IMR-90 (cell line): Measurements from ENCODE around the gene ZDHHC18. TPM values are rescaled to one million over a fixed set of nuclear protein-coding genes. Genes with fewer than 3 reads are reported as not detected.

ENCODE experiments used
- ATAC-seq: fragments of 200-7000 bp; cut with Tn5 transposase; 2 replicates; pipeline ENCODE4 v1.9.1; 2020; ENCODE audit warnings: low read depth, mild to moderate bottlenecking, moderate library complexity
- BruUV-seq: library from RNA; stranded (reverse); fragments of 400-500 nt; replicated peaks from 2 replicates; lab custom pipeline; 2021; lab: Mats Ljungman, UMichigan
- CTCF ChIA-PET: fragments of 300-600 bp; formaldehyde crosslinking; extraction: SDS; loops from one replicate; lab custom pipeline; 2021; ENCODE audit warnings: antibody characterized with exemption; lab: Yijun Ruan, JAX
- POLR2A ChIA-PET: fragments of 300-600 bp; sonication (Branson Sonifier 250); formaldehyde crosslinking; loops from one replicate; lab custom pipeline; 2022; ENCODE audit warnings: antibody characterized with exemption; ENCODE audit not compliant: unreplicated experiment; lab: Charles Lee
- DNase-seq: peaks from one replicate; pipeline ENCODE4 v3.0.0; 2013
- H2AFZ ChIP-seq: replicated peaks from 2 replicates; pipeline ENCODE3; 2013; ENCODE audit warnings: low read length, mild to moderate bottlenecking; ENCODE audit not compliant: poor library complexity
- H2AK5ac ChIP-seq: 2 replicates; pipeline ENCODE4 v1.6.1; 2013; ENCODE audit warnings: low read depth, low read length, inconsistent platforms
- H2AK9ac ChIP-seq: replicated peaks from 2 replicates; pipeline ENCODE3; 2013; ENCODE audit warnings: mild to moderate bottlenecking, low read depth, low read length, moderate library complexity; ENCODE audit not compliant: poor library complexity
- H2BK120ac ChIP-seq: 2 replicates; pipeline ENCODE4 v1.6.1; 2013; ENCODE audit warnings: low read depth, low read length, inconsistent platforms
- H2BK15ac ChIP-seq: 3 replicates; pipeline ENCODE4 v1.6.1; 2013; ENCODE audit warnings: low read depth, low read length, inconsistent platforms
- H2BK20ac ChIP-seq: 2 replicates; pipeline ENCODE4 v1.6.1; 2013; ENCODE audit warnings: low read depth, mild to moderate bottlenecking, inconsistent platforms, low read length, moderate library complexity
- H2BK5ac ChIP-seq: 2 replicates; pipeline ENCODE4 v1.6.1; 2013; ENCODE audit warnings: mild to moderate bottlenecking, low read depth, low read length, inconsistent platforms; ENCODE audit not compliant: poor library complexity, severe bottlenecking
- H3K14ac ChIP-seq: replicated peaks from 2 replicates; pipeline ENCODE4 v1.6.1; 2013; ENCODE audit warnings: low read depth, low read length, inconsistent platforms
- H3K18ac ChIP-seq: 2 replicates; pipeline ENCODE4 v1.6.1; 2013; ENCODE audit warnings: low read depth, low read length, control low read depth
- H3K23ac ChIP-seq: 2 replicates; pipeline ENCODE4 v1.6.1; 2013; ENCODE audit warnings: low read depth, low read length, inconsistent platforms
- H3K27ac ChIP-seq: 2 replicates; pipeline ENCODE4 v1.5.1; 2013; ENCODE audit warnings: mild to moderate bottlenecking, control low read depth, low read length; ENCODE audit not compliant: insufficient read depth
- H3K27me3 ChIP-seq: 2 replicates; pipeline ENCODE4 v1.6.1; 2013; ENCODE audit warnings: low read length; ENCODE audit not compliant: control insufficient read depth, insufficient read depth
- H3K36me3 ChIP-seq: 2 replicates; pipeline ENCODE4 v1.6.1; 2013; ENCODE audit warnings: low read length, mixed read lengths; ENCODE audit not compliant: control insufficient read depth, insufficient read depth
- H3K4ac ChIP-seq: 2 replicates; pipeline ENCODE4 v1.6.1; 2013; ENCODE audit warnings: low read depth, low read length, inconsistent platforms
- H3K4me1 ChIP-seq: 2 replicates; pipeline ENCODE4 v1.6.1; 2013; ENCODE audit warnings: low read length, mixed read lengths; ENCODE audit not compliant: control insufficient read depth, insufficient read depth
- H3K4me2 ChIP-seq: 2 replicates; pipeline ENCODE4 v1.6.1; 2013; ENCODE audit warnings: low read depth, mild to moderate bottlenecking, control low read depth, low read length, moderate library complexity
- H3K4me3 ChIP-seq: 2 replicates; pipeline ENCODE4 v1.5.1; 2013; ENCODE audit warnings: low read depth, mild to moderate bottlenecking, control low read depth, low read length, moderate library complexity; ENCODE audit not compliant: insufficient read depth
- H3K56ac ChIP-seq: 2 replicates; pipeline ENCODE4 v1.6.1; 2013; ENCODE audit warnings: low read length, inconsistent platforms; ENCODE audit not compliant: insufficient read depth; ENCODE audit errors: extremely low read depth
- H3K79me1 ChIP-seq, 2 experiments: 2 replicates each; pipeline ENCODE4 v1.6.1; 2013; ENCODE audit warnings: low read length in 2 of 2, inconsistent platforms in 1 of 2, low read depth in 1 of 2
- H3K9ac ChIP-seq: 2 replicates; pipeline ENCODE4 v1.6.1; 2013; ENCODE audit warnings: low read depth, low read length, control low read depth
- H3K9me1 ChIP-seq: 2 replicates; pipeline ENCODE4 v1.6.1; 2013; ENCODE audit warnings: low read length, inconsistent platforms; ENCODE audit not compliant: insufficient read depth
- H3K9me3 ChIP-seq: 2 replicates; pipeline ENCODE4 v1.6.1; 2013; ENCODE audit warnings: low read length; ENCODE audit not compliant: control insufficient read depth, insufficient read depth
- H4K20me1 ChIP-seq: 2 replicates; pipeline ENCODE4 v1.6.1; 2013; ENCODE audit warnings: low read length, inconsistent platforms; ENCODE audit not compliant: insufficient read depth
- H4K5ac ChIP-seq: 2 replicates; pipeline ENCODE4 v1.6.1; 2013; ENCODE audit warnings: mild to moderate bottlenecking, low read depth, low read length, control low read depth
- H4K8ac ChIP-seq, 2 experiments: 2 replicates each; pipeline ENCODE4 v1.6.1; 2013; ENCODE audit warnings: low read depth in 2 of 2, low read length in 2 of 2, control low read depth in 1 of 2, inconsistent platforms in 1 of 2
- H4K91ac ChIP-seq: 2 replicates; pipeline ENCODE4 v1.6.1; 2013; ENCODE audit warnings: low read depth, low read length, inconsistent platforms; ENCODE audit not compliant: insufficient read depth
- BHLHE40 ChIP-seq: fragments of 150-350 bp; IDR thresholded peaks from 2 replicates; pipeline ENCODE4 v1.6.1; 2016; ENCODE audit warnings: mild to moderate bottlenecking, low read depth, low read length
- CEBPB ChIP-seq: IDR thresholded peaks from 2 replicates; pipeline ENCODE4 v1.6.1; 2012; ENCODE audit warnings: low read depth, low read length, improper control_type of control experiment
- CTCF ChIP-seq: conservative IDR thresholded peaks from 2 replicates; pipeline ENCODE4 v1.5.1; 2012; ENCODE audit warnings: mild to moderate bottlenecking, low read depth, low read length, improper control_type of control experiment
- ELK1 ChIP-seq: fragments of 150-350 bp; IDR thresholded peaks from 2 replicates; pipeline ENCODE4 v1.6.1; 2016; ENCODE audit warnings: low read depth, mild to moderate bottlenecking, low read length, moderate library complexity, borderline replicate concordance
- FOS ChIP-seq: fragments of 150-350 bp; IDR thresholded peaks from 2 replicates; pipeline ENCODE4 v1.6.1; 2016; ENCODE audit warnings: low read depth, low read length
- MAFK ChIP-seq: IDR thresholded peaks from 2 replicates; pipeline ENCODE4 v1.6.1; 2012; ENCODE audit warnings: low read depth, low read length, improper control_type of control experiment
- MAZ ChIP-seq: IDR thresholded peaks from 2 replicates; pipeline ENCODE4 v1.6.1; 2012; ENCODE audit warnings: low read depth, mild to moderate bottlenecking, low read length, improper control_type of control experiment, moderate library complexity, borderline replicate concordance
- MXI1 ChIP-seq: IDR thresholded peaks from 2 replicates; pipeline ENCODE4 v1.6.1; 2012; ENCODE audit warnings: low read depth, mild to moderate bottlenecking, low read length, moderate library complexity, borderline replicate concordance
- NFE2L2 ChIP-seq: fragments of 150-350 bp; IDR thresholded peaks from 2 replicates; pipeline ENCODE4 v1.6.1; 2016; ENCODE audit warnings: low read depth, mild to moderate bottlenecking, low read length
- POLR2A ChIP-seq: IDR thresholded peaks from 2 replicates; pipeline ENCODE4 v1.6.1; 2012; ENCODE audit warnings: mild to moderate bottlenecking, low read depth, low read length
- RAD21 ChIP-seq: IDR thresholded peaks from 2 replicates; pipeline ENCODE4 v1.6.1; 2012; ENCODE audit warnings: low read length, improper control_type of control experiment
- USF2 ChIP-seq: fragments of 150-350 bp; IDR thresholded peaks from 2 replicates; pipeline ENCODE4 v1.6.1; 2017; ENCODE audit warnings: mild to moderate bottlenecking, antibody characterized with exemption, low read length, low read depth
- WGBS, 2 experiments: methylation state at CpG; one replicate each; pipeline versions ENCODE4 v1.1.5 to v1.1.7; 2013; ENCODE audit warnings: missing lambda C conversion rate in 2 of 2; ENCODE audit not compliant: insufficient read length in 1 of 2; ENCODE audit errors: extremely low coverage in 2 of 2; 5-methylcytosine and 5-hydroxymethylcytosine counted together
- dilution Hi-C: fragments of 300-500 bp; cut with HindIII; formaldehyde crosslinking; loops from one replicate; pipeline ENCODE4 v1.14.3; 2018; ENCODE audit warnings: low sequenced_read_pairs; ENCODE audit not compliant: unreplicated experiment
- in situ Hi-C: fragments of 300-500 bp; cut with MboI; formaldehyde crosslinking; loops from 3 replicates; pipeline ENCODE4 v1.14.3; 2019; ENCODE audit warnings: low sequenced_read_pairs, inconsistent platforms, mixed read lengths
- intact Hi-C: fragments of 100-400 bp; cut with micrococcal nuclease; formaldehyde crosslinking; loops from 2 replicates; pipeline ENCODE4 v1.10.0; 2022
- polyA plus RNA-seq, 3 experiments: library from polyadenylated mRNA; depleted of rRNA; stranded (reverse); fragments of >200 nt; gene quantifications; 2 replicates each; pipeline ENCODE4 v1.2.3, GENCODE V29; 2012; ENCODE audit warnings: low replicate concordance in 1 of 3
- total RNA-seq: library from RNA; depleted of rRNA; stranded (reverse); fragments of >200 nt; gene quantifications from 2 replicates; pipeline ENCODE4 v1.2.3, GENCODE V29; 2012

The ZDHHC18 gene
- total and polyA plus RNA-seq, 2 of the 4 experiments (the other 2 are of a cell fraction) = 12.5 to 37.0 TPM

- intact Hi-C loops (no loop called here), in situ Hi-C loops (no loop called here), dilution Hi-C loops (no loop called here)
- peak overlapping the region; percentile 46 for H2AFZ ChIP-seq
- H3K56ac ChIP-seq = no peak overlapping the region
- no peak overlapping the region for H3K23ac ChIP-seq
- no peak overlapping the region for H3K14ac ChIP-seq
- peaks cover 10% of the 10 kb centered on the region for H3K4me1 ChIP-seq
- 0 out of 2 replicates have a peak overlapping the region, but pooled peaks have one; percentile 1 for H4K5ac ChIP-seq
- CTCF ChIA-PET = interaction anchor here (0.5 to 1.6 kb wide), 4 partner anchors 17 to 237 kb away, joined by 3 read pairs; no protein-coding TSS in a partner anchor
- POLR2A ChIA-PET = interaction anchor here (1.5 kb wide), 1 partner anchor 16 kb away, joined by 3 read pairs; no protein-coding TSS in a partner anchor
- H3K4me2 ChIP-seq = no peak overlapping the region
- H2AK5ac ChIP-seq = peak overlapping the region; percentile 62; the same call in 1 of the 2 replicates
- no peak overlapping the region for H2BK15ac ChIP-seq
- H4K91ac ChIP-seq = no peak overlapping the region
- H3K27me3 ChIP-seq = no peaks in the 10 kb centered on the region
- peak overlapping the region; percentile 1 for H2BK5ac ChIP-seq
- TF ChIP-seq FOS = peak; percentile 74
- peak; percentile 17; the same call in 1 of the 2 replicates for TF ChIP-seq BHLHE40
- peak; percentile 47; the same call in 1 of the 2 replicates for TF ChIP-seq POLR2A
- peak; percentile 98 for TF ChIP-seq NFE2L2
- peak; percentile 49; the same call in 1 of the 2 replicates for TF ChIP-seq USF2
- TF ChIP-seq CEBPB = peak; percentile 25; the same call in 1 of the 2 replicates
- no peak for TF ChIP-seq RAD21
- TF ChIP-seq ELK1 = no peak
- no peak for TF ChIP-seq MXI1
- TF ChIP-seq CTCF = 0 out of 2 replicates have a peak, but pooled peaks have one; percentile 1
- peak; percentile 48; the same call in 1 of the 2 replicates for TF ChIP-seq MAZ
- peak; percentile 79 for TF ChIP-seq MAFK
- H3K4me3 ChIP-seq = no peak overlapping the region
- no peak overlapping the region for H2BK20ac ChIP-seq
- BruUV-seq = no TSS peak
- DNase-seq = peak; percentile 90
- H3K9ac ChIP-seq = no peak overlapping the region
- no peak overlapping the region for H3K18ac ChIP-seq
- H3K4ac ChIP-seq = no peak overlapping the region; the same call in 1 of the 2 replicates
- H4K20me1 ChIP-seq = peaks cover 8% of the 10 kb centered on the region; the same call in 1 of the 2 replicates
- ATAC-seq = peak; percentile 71
- H3K79me1 ChIP-seq = peaks cover 5 to 21% of the 10 kb centered on the region in 2 experiments; a peak in 2 of 4 replicates
- 0% methylated on average over 1 of the region's 10 CpGs; no CpG with 5 or more reads in 1 of the 2 experiments for WGBS, 2 experiments
- peak overlapping the region in 1 of 2 experiments; percentile 22; a peak in 1 of 4 replicates for H4K8ac ChIP-seq
- H3K9me1 ChIP-seq = peaks cover 5% of the 10 kb centered on the region; the same call in 1 of the 2 replicates
- H3K36me3 ChIP-seq = peaks cover 48% of the 10 kb centered on the region
- peak overlapping the region; percentile 71 for H2AK9ac ChIP-seq
- H3K9me3 ChIP-seq = no peaks in the 10 kb centered on the region
- H2BK120ac ChIP-seq = no peak overlapping the region
- H3K27ac ChIP-seq = peak overlapping the region; percentile 1; the same call in 1 of the 2 replicates
Measured at GRCh38 chr1:26848941-26849774, 22.7 kb downstream of the ZDHHC18 start.
